Activated CD8-positive, alpha-beta memory T cell treated with anti-CD3 and anti-CD28 coated beads, Interleukin-2, amount 50 U/mL, for 1 hour (primary cell): ENCODE data around the gene PCTP.
A peak's percentile ranks its signal among the peaks of the same experiment; 100 is the strongest.

ENCODE experiments used
- DNase-seq: peaks from one replicate; pipeline ENCODE4 v3.0.0-alpha.2; 2020; ENCODE audit errors: extremely low read depth

Gene PCTP

GRCh38 chr17:55750750-55751657, at the start of gene PCTP:
Gene PCTP, plus strand, starts transcription at chr17:55751051. Its CDS starts 53 bp downstream, at chr17:55751104.
- peak; percentile 18 for DNase-seq

GRCh38 chr17:55702150-55702549, 48.7 kb upstream of the PCTP start:
- DNase-seq, result no peak

- no peak for DNase-seq
Observed at GRCh38 chr17:55704401-55704800, 46.5 kb upstream of the PCTP start.

- DNase-seq, result no peak
Observed at GRCh38 chr17:55705847-55706246, 45.0 kb upstream of the PCTP start.

GRCh38 chr17:55706808-55707773, 43.8 kb upstream of the PCTP start:
- no peak for DNase-seq

GRCh38 chr17:55708175-55708974, 42.5 kb upstream of the PCTP start:
- no peak for DNase-seq

GRCh38 chr17:55709440-55709839, 41.4 kb upstream of the PCTP start:
- DNase-seq, result no peak

GRCh38 chr17:55709984-55710383, 40.9 kb upstream of the PCTP start:
- DNase-seq, result no peak

- no peak for DNase-seq
Observed at GRCh38 chr17:55710410-55710809, 40.4 kb upstream of the PCTP start.

- DNase-seq, result no peak
Observed at GRCh38 chr17:55710829-55711496, 39.9 kb upstream of the PCTP start.

GRCh38 chr17:55717432-55717831, 33.4 kb upstream of the PCTP start:
- DNase-seq, result no peak

GRCh38 chr17:55717898-55718735, 32.7 kb upstream of the PCTP start:
- DNase-seq, result no peak

GRCh38 chr17:55720919-55721836, 29.7 kb upstream of the PCTP start:
- no peak for DNase-seq

GRCh38 chr17:55722016-55722736, 28.7 kb upstream of the PCTP start:
- DNase-seq, result no peak

- DNase-seq, result no peak
Observed at GRCh38 chr17:55722742-55723487, 27.9 kb upstream of the PCTP start, which contains the start of gene TMEM100. Gene TMEM100, minus strand, starts transcription at chr17:55722864. Its CDS starts 1,794 bp downstream, at chr17:55721070.

- DNase-seq, result no peak
Observed at GRCh38 chr17:55723488-55723848, 27.4 kb upstream of the PCTP start.

- no peak for DNase-seq
Observed at GRCh38 chr17:55726440-55726839, 24.4 kb upstream of the PCTP start.

- no peak for DNase-seq
Observed at GRCh38 chr17:55727275-55727674, 23.6 kb upstream of the PCTP start.
